Measurements from ENCODE around the gene SLC4A5.

The SLC4A5 gene, protein sequence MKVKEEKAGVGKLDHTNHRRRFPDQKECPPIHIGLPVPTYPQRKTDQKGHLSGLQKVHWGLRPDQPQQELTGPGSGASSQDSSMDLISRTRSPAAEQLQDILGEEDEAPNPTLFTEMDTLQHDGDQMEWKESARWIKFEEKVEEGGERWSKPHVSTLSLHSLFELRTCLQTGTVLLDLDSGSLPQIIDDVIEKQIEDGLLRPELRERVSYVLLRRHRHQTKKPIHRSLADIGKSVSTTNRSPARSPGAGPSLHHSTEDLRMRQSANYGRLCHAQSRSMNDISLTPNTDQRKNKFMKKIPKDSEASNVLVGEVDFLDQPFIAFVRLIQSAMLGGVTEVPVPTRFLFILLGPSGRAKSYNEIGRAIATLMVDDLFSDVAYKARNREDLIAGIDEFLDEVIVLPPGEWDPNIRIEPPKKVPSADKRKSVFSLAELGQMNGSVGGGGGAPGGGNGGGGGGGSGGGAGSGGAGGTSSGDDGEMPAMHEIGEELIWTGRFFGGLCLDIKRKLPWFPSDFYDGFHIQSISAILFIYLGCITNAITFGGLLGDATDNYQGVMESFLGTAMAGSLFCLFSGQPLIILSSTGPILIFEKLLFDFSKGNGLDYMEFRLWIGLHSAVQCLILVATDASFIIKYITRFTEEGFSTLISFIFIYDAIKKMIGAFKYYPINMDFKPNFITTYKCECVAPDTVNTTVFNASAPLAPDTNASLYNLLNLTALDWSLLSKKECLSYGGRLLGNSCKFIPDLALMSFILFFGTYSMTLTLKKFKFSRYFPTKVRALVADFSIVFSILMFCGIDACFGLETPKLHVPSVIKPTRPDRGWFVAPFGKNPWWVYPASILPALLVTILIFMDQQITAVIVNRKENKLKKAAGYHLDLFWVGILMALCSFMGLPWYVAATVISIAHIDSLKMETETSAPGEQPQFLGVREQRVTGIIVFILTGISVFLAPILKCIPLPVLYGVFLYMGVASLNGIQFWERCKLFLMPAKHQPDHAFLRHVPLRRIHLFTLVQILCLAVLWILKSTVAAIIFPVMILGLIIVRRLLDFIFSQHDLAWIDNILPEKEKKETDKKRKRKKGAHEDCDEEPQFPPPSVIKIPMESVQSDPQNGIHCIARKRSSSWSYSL

DNA sequence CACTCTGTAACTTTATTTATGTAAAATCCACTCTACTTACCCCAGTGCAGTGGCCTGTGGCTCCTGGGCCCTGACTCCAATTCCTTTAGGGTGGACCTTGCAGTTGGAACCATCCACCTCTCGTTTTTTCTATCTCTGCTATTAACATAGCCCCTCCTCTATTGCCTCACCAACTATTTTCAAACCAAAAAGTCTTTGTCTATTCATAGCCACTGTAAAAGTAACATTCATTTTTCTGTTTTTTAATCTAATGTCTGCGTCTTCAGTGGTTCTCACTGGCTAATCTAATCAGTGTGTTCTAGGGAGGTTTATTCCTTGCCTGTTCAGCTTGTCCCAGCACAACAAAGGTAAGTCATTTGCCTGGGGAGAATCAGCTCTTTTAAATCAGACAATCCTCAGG lies at the start of gene SLC4A5:
SLC4A5 (minus strand) TSS at position 101 of the 400 bp plus-strand sequence. CDS start 28,393 bp downstream, outside the sequence.
- no peaks in the 10 kb centered on the region for H3K9me3 ChIP-seq (ENCODE audit: control insufficient read depth in 1 of 2, low read length in 2 of 2)
- H3K4me3 ChIP-seq (ENCODE audit: low read depth in 1 of 2, low read length in 2 of 2): no peak within 1 kb of the TSS
- no peaks in the 10 kb centered on the region for H3K4me1 ChIP-seq (ENCODE audit: control insufficient read depth in 1 of 2, insufficient read depth in 2 of 2, low read length in 2 of 2)
- no peaks in the 10 kb centered on the region for H3K36me3 ChIP-seq (ENCODE audit: control insufficient read depth in 1 of 2, insufficient read depth in 2 of 2, low read length in 2 of 2)
- no peak within 1 kb of the TSS for H3K27ac ChIP-seq (ENCODE audit: low read depth, low read length)
- no peaks in the 10 kb centered on the region for H3K27me3 ChIP-seq (ENCODE audit: control insufficient read depth in 1 of 2, insufficient read depth in 2 of 2, low read length in 2 of 2)
- no peak within 1 kb of the TSS for H3K9ac ChIP-seq (ENCODE audit: low read depth in 1 of 2, low read length in 2 of 2)

DNA sequence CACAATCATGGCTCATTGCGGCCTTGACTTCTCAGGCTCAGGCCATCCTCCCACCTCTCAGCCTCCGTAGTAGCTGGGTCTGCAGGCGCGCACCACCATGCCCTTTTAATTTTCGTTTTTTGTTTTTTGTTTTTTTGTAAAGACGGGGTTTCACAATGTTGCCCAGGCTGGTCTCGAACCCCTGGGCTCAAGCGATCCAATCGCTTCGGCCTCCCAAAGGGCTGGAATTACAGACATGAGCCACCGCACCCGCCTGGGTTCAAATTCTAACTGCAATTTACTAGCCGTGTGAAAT lies 49.2 kb upstream of the SLC4A5 start:
- Histone ChIP-seq H3K36me3 (ENCODE audit: control insufficient read depth in 1 of 2, insufficient read depth in 2 of 2, low read length in 2 of 2) (no peaks in the 10 kb centered on the region), H3K4me1 (ENCODE audit: control insufficient read depth in 1 of 2, insufficient read depth in 2 of 2, low read length in 2 of 2) (peaks cover 22% of the 10 kb centered on the region in 2 donors), H3K9ac (ENCODE audit: low read depth in 1 of 2, low read length in 2 of 2) (peak overlapping the region in 1 of 2 donors; percentile 82), H3K27me3 (ENCODE audit: control insufficient read depth in 1 of 2, insufficient read depth in 2 of 2, low read length in 2 of 2) (no peaks in the 10 kb centered on the region), H3K27ac (ENCODE audit: low read depth, low read length) (no peak overlapping the region), H3K4me3 (ENCODE audit: low read depth in 1 of 2, low read length in 2 of 2) (peak overlapping the region; percentile 89 to 98), H3K9me3 (ENCODE audit: control insufficient read depth in 1 of 2, low read length in 2 of 2) (no peaks in the 10 kb centered on the region)

DNA sequence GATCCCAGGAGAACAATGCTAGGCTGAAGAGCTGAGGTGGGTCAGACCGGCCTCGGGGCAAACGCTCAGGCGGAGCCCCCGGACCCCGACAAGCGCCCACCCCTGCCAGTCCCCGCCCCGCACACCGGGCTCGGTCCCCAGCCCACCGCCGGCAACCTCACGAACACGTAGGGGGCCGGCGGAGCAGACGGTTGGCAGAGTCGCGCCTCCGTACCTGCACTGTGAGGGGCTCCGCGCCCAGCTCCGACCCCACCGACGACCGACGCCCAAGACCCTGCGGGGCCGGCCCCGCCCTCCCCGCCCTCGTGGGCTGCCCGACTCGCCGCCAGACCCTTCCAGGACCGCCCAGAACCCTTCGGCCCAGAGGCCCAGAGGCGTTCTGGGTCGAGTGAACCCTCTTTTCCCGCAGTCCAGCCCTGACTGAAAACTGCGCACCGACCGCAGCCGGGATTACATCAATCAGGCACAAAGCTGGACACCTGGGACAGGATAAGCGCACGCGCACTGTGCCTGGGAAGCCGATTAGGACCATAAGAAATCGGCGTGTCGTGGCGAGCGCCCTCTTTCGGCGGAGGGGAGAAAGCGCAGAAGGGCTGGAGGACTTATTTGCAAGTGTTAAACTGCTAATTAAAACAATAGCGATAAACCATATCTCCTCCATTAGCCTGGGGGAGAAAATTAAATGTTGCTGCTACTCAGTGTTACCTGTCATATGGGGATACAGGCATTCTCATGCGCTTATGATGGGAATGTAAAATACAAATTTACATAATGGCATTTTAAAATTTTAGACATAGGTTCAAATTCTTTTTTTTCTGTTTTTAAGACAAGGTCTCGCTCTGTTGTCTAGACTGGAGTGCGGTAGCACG lies 48.6 kb upstream of the SLC4A5 start:
- Histone ChIP-seq H3K27me3 (ENCODE audit: control insufficient read depth in 1 of 2, insufficient read depth in 2 of 2, low read length in 2 of 2) (no peaks in the 10 kb centered on the region), H3K36me3 (ENCODE audit: control insufficient read depth in 1 of 2, insufficient read depth in 2 of 2, low read length in 2 of 2) (no peaks in the 10 kb centered on the region), H3K27ac (ENCODE audit: low read depth, low read length) (peak overlapping the region; percentile 85), H3K4me3 (ENCODE audit: low read depth in 1 of 2, low read length in 2 of 2) (peak overlapping the region; percentile 89 to 98), H3K9ac (ENCODE audit: low read depth in 1 of 2, low read length in 2 of 2) (peak overlapping the region; percentile 82), H3K4me1 (ENCODE audit: control insufficient read depth in 1 of 2, insufficient read depth in 2 of 2, low read length in 2 of 2) (peaks cover 22% of the 10 kb centered on the region in 2 donors), H3K9me3 (ENCODE audit: control insufficient read depth in 1 of 2, low read length in 2 of 2) (no peaks in the 10 kb centered on the region)

DNA sequence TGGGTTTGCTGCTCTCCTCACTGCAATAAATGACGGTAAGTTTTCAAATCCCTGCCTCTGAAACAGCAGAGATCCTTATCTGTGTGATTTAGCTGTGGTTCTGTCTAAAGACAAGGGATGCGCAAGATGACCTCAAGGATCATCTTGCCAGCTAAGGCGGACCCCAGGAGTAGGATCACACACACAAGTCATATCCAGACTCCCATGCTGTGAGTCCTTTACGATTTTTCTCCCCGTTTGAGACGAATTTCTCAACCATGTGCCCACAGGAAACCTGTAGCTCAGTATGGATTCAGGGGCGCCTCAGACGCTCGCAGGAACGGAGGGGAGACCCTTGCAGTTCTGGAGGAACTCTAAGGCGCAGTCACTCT lies 48.0 kb upstream of the SLC4A5 start:
- H3K9me3 ChIP-seq (ENCODE audit: control insufficient read depth in 1 of 2, low read length in 2 of 2): no peaks in the 10 kb centered on the region
- H3K36me3 ChIP-seq (ENCODE audit: control insufficient read depth in 1 of 2, insufficient read depth in 2 of 2, low read length in 2 of 2): no peaks in the 10 kb centered on the region
- no peak overlapping the region for H3K27ac ChIP-seq (ENCODE audit: low read depth, low read length)
- peak overlapping the region; percentile 82 for H3K9ac ChIP-seq (ENCODE audit: low read depth in 1 of 2, low read length in 2 of 2)
- H3K4me3 ChIP-seq (ENCODE audit: low read depth in 1 of 2, low read length in 2 of 2): peak overlapping the region; percentile 89 to 98
- no peaks in the 10 kb centered on the region for H3K27me3 ChIP-seq (ENCODE audit: control insufficient read depth in 1 of 2, insufficient read depth in 2 of 2, low read length in 2 of 2)
- peaks cover 22% of the 10 kb centered on the region in 2 donors for H3K4me1 ChIP-seq (ENCODE audit: control insufficient read depth in 1 of 2, insufficient read depth in 2 of 2, low read length in 2 of 2)

DNA sequence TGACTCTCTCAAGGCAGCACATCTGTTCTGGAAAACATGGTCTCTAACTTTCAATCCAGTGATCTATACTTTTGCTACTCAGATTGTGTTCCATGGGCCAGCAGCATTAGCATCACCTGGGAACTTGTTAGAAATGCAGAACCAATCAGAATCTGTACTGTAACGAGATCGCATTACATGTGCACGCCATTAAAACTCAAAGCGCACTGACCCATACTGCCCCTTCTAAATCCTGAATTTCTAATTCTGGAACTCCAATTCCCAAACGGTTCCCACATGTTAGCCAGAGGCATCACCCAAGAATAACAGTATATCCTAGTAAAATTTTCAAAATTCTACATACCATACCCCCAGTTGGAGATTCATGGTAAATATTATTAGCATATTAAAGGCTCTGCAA lies 47.4 kb upstream of the SLC4A5 start:
- H3K27ac ChIP-seq (ENCODE audit: low read depth, low read length): no peak overlapping the region
- peaks cover 0 to under 1% of the 10 kb centered on the region in 2 donors for H3K36me3 ChIP-seq (ENCODE audit: control insufficient read depth in 1 of 2, insufficient read depth in 2 of 2, low read length in 2 of 2)
- H3K4me3 ChIP-seq (ENCODE audit: low read depth in 1 of 2, low read length in 2 of 2): peak overlapping the region; percentile 89 to 98
- peak overlapping the region in 1 of 2 donors; percentile 82 for H3K9ac ChIP-seq (ENCODE audit: low read depth in 1 of 2, low read length in 2 of 2)
- H3K4me1 ChIP-seq (ENCODE audit: control insufficient read depth in 1 of 2, insufficient read depth in 2 of 2, low read length in 2 of 2): peaks cover 22% of the 10 kb centered on the region in 2 donors
- no peaks in the 10 kb centered on the region for H3K27me3 ChIP-seq (ENCODE audit: control insufficient read depth in 1 of 2, insufficient read depth in 2 of 2, low read length in 2 of 2)
- H3K9me3 ChIP-seq (ENCODE audit: control insufficient read depth in 1 of 2, low read length in 2 of 2): no peaks in the 10 kb centered on the region

DNA sequence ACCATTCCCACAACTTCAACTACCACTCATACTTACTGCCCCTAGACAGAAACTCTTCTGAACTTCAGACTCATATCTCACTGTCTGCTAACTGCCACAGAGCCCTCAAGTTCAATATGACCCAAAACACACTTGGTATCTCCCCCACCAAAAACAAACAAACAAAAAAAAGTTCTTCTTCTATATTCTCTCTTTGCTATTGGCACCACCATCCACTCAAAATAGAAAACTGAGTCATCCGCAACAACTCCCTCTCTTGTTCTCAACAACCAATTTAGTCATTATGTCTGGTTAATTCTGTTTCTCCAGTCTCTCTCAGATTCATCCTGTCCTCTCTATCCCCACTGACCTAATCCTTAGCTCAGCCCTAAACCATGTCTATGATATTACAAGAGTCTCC lies 44.1 kb upstream of the SLC4A5 start:
- no peak overlapping the region for H3K27ac ChIP-seq (ENCODE audit: low read depth, low read length)
- no peak overlapping the region for H3K4me3 ChIP-seq (ENCODE audit: low read depth in 1 of 2, low read length in 2 of 2)
- peaks cover 0 to 18% of the 10 kb centered on the region in 2 donors for H3K36me3 ChIP-seq (ENCODE audit: control insufficient read depth in 1 of 2, insufficient read depth in 2 of 2, low read length in 2 of 2)
- peaks cover 20 to 22% of the 10 kb centered on the region in 2 donors for H3K4me1 ChIP-seq (ENCODE audit: control insufficient read depth in 1 of 2, insufficient read depth in 2 of 2, low read length in 2 of 2)
- no peaks in the 10 kb centered on the region for H3K27me3 ChIP-seq (ENCODE audit: control insufficient read depth in 1 of 2, insufficient read depth in 2 of 2, low read length in 2 of 2)
- no peaks in the 10 kb centered on the region for H3K9me3 ChIP-seq (ENCODE audit: control insufficient read depth in 1 of 2, low read length in 2 of 2)
- H3K9ac ChIP-seq (ENCODE audit: low read depth in 1 of 2, low read length in 2 of 2): no peak overlapping the region

DNA sequence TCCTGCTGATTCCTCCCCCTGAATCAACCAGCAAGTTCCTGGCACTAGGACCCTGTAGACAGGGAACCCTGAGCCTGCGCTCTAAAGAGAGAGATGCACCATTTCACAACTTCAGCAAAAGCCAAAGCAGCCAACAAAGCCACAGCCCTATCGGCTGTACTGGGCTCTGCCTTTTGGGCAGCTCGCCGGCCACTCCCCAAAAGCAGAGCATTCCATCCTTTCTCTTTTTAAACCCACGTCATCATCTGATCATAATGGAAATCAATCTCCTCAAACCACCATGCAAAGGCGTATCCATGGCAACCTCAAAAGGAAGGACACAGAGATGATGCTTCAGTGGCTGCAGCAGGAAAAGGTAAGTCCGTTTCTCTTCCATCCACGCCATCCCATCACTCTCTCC lies 42.2 kb upstream of the SLC4A5 start:
- Histone ChIP-seq H3K9me3 (ENCODE audit: control insufficient read depth in 1 of 2, low read length in 2 of 2) (no peaks in the 10 kb centered on the region), H3K27me3 (ENCODE audit: control insufficient read depth in 1 of 2, insufficient read depth in 2 of 2, low read length in 2 of 2) (no peaks in the 10 kb centered on the region), H3K36me3 (ENCODE audit: control insufficient read depth in 1 of 2, insufficient read depth in 2 of 2, low read length in 2 of 2) (peaks cover 0 to 18% of the 10 kb centered on the region in 2 donors), H3K9ac (ENCODE audit: low read depth in 1 of 2, low read length in 2 of 2) (no peak overlapping the region), H3K4me3 (ENCODE audit: low read depth in 1 of 2, low read length in 2 of 2) (no peak overlapping the region), H3K27ac (ENCODE audit: low read depth, low read length) (no peak overlapping the region), H3K4me1 (ENCODE audit: control insufficient read depth in 1 of 2, insufficient read depth in 2 of 2, low read length in 2 of 2) (peaks cover 16 to 23% of the 10 kb centered on the region in 2 donors)

DNA sequence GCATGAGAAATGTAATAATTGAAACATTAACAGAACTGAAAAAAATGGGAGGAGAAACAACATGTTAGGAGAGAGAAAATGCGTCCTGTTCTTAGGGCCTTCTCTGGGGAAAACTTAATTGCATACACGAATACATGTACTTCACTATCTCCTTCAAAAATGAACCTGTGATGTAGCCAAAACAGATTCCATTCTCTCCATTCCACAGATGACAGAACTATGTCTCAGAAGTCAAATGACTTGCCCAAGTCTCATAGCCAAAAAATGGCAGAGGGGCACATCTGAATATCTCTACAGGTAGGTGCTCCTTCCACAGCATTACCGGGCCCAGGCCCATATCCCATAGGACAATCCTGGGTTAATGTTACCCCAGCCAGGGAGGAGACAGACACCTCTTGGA lies 40.8 kb upstream of the SLC4A5 start:
- H3K27ac ChIP-seq (ENCODE audit: low read depth, low read length): no peak overlapping the region
- H3K4me3 ChIP-seq (ENCODE audit: low read depth in 1 of 2, low read length in 2 of 2): no peak overlapping the region
- peaks cover 18% of the 10 kb centered on the region in 2 donors for H3K4me1 ChIP-seq (ENCODE audit: control insufficient read depth in 1 of 2, insufficient read depth in 2 of 2, low read length in 2 of 2)
- no peak overlapping the region for H3K9ac ChIP-seq (ENCODE audit: low read depth in 1 of 2, low read length in 2 of 2)
- H3K36me3 ChIP-seq (ENCODE audit: control insufficient read depth in 1 of 2, insufficient read depth in 2 of 2, low read length in 2 of 2): peaks cover 0 to 18% of the 10 kb centered on the region in 2 donors
- H3K9me3 ChIP-seq (ENCODE audit: control insufficient read depth in 1 of 2, low read length in 2 of 2): no peaks in the 10 kb centered on the region
- no peaks in the 10 kb centered on the region for H3K27me3 ChIP-seq (ENCODE audit: control insufficient read depth in 1 of 2, insufficient read depth in 2 of 2, low read length in 2 of 2)

DNA sequence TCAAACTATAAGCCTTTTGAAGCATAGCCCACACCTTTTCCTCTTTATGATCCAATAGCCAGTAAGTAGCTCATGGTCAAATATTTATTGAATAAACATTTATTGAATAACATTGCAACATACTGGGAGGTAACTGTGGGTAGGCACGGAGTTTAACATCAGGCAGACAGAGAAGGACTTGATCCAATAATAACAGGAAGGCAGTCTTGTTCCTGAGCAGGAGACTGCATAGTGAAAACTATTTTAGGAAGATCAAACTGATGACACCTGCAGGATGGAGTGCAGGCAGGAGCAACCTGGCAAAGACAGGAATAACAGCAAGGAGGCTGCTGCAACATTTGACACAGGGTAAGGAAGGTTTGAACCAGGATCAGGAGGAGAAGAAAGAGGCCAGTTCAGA lies 40.0 kb upstream of the SLC4A5 start:
- Histone ChIP-seq H3K4me1 (ENCODE audit: control insufficient read depth in 1 of 2, insufficient read depth in 2 of 2, low read length in 2 of 2) (peaks cover 14 to 18% of the 10 kb centered on the region in 2 donors), H3K27ac (ENCODE audit: low read depth, low read length) (no peak overlapping the region)

More for the DNA sequence above, 40.0 kb upstream of the SLC4A5 start:
- H3K27me3 ChIP-seq (ENCODE audit: control insufficient read depth in 1 of 2, insufficient read depth in 2 of 2, low read length in 2 of 2): no peaks in the 10 kb centered on the region
- peaks cover 0 to 18% of the 10 kb centered on the region in 2 donors for H3K36me3 ChIP-seq (ENCODE audit: control insufficient read depth in 1 of 2, insufficient read depth in 2 of 2, low read length in 2 of 2)
- no peaks in the 10 kb centered on the region for H3K9me3 ChIP-seq (ENCODE audit: control insufficient read depth in 1 of 2, low read length in 2 of 2)
- no peak overlapping the region for H3K4me3 ChIP-seq (ENCODE audit: low read depth in 1 of 2, low read length in 2 of 2)
- no peak overlapping the region for H3K9ac ChIP-seq (ENCODE audit: low read depth in 1 of 2, low read length in 2 of 2)
